ENCODE results near the gene SLC22A4. TPM values are rescaled to one million over a fixed set of nuclear protein-coding genes. Genes with fewer than 3 reads are reported as not detected.

The SLC22A4 gene
- polyA plus RNA-seq, 1 donor (not counting 4 experiments of a cell fraction or from before 2014, with no cell fraction given): 1.4 TPM

DNA sequence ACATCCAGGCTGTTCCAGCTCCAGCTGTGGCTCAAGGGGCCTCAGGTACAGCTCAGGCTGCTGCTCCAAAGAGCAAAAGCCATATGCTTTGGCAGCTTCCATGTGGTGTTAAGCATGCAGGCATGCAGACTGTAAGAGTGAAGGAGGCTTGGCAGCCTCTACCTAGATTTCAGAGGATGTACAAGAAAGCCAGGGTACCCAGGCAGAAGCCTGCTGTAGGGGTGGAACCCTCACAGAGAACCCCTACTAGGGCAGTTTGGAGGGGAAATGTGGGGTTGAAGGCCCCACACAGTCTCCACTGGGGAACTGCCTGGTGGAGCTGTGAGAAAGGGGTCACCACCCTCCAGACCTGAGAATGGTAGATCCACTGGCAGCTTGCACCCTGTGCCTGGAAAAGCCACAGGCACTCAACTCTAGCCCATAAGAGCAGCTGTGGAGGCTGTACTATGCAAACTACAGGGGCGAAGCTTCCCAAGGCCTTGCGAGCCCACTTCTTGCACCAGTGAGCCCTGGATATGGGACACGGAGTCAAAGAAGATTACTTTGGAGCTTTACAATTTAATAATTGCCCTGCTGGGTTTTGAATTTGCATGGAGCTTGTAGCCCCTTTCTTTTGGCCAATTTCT, 61.1 kb downstream of the SLC22A4 start:
- Histone ChIP-seq H3K4me2 (ENCODE audit: control insufficient read depth, extremely low read depth, insufficient read depth, low read depth, low read length) (no peak overlapping the region), H3K9ac (ENCODE audit: control insufficient read depth, extremely low read depth, insufficient read depth, low read length) (no peak overlapping the region), H3K9me1 (ENCODE audit: control insufficient read depth, extremely low read depth, insufficient read depth, low read length) (no peaks in the 10 kb centered on the region), H3K4me3 (ENCODE audit: control insufficient read depth in 2 of 3, extremely low read depth in 1 of 3, insufficient read depth in 2 of 3, low read depth in 1 of 3, low read length in 3 of 3) (no peak overlapping the region), H3K4me1 (ENCODE audit: control insufficient read depth, extremely low read depth, insufficient read depth, low read length) (peaks cover 6% of the 10 kb centered on the region), H2AFZ (ENCODE audit: control insufficient read depth, low read length) (no peak overlapping the region), H4K20me1 (ENCODE audit: control insufficient read depth, extremely low read depth, insufficient read depth, low read length) (no peaks in the 10 kb centered on the region), H3K27me3 (ENCODE audit: control insufficient read depth, extremely low read depth, insufficient read depth, low read length) (no peaks in the 10 kb centered on the region), H3K36me3 (ENCODE audit: control insufficient read depth in 2 of 2, extremely low read depth in 1 of 2, insufficient read depth in 2 of 2, low read length in 2 of 2) (peaks cover 9 to 15% of the 10 kb centered on the region in 2 experiments), H3K27ac (ENCODE audit: control insufficient read depth, insufficient read depth, low read length) (no peak overlapping the region), H3K9me3 (ENCODE audit: control insufficient read depth, low read depth, low read length) (no peaks in the 10 kb centered on the region), H3K79me2 (ENCODE audit: control insufficient read depth, insufficient read depth, low read length) (no peaks in the 10 kb centered on the region)
- no peak for DNase-seq (ENCODE audit: low read depth, low spot score)
- dilution Hi-C loops (cut with MboI; ENCODE audit: extremely low pct_ligation_motif_present, low sequenced_read_pairs): no loop called here
- TF ChIP-seq, protein P1, sequence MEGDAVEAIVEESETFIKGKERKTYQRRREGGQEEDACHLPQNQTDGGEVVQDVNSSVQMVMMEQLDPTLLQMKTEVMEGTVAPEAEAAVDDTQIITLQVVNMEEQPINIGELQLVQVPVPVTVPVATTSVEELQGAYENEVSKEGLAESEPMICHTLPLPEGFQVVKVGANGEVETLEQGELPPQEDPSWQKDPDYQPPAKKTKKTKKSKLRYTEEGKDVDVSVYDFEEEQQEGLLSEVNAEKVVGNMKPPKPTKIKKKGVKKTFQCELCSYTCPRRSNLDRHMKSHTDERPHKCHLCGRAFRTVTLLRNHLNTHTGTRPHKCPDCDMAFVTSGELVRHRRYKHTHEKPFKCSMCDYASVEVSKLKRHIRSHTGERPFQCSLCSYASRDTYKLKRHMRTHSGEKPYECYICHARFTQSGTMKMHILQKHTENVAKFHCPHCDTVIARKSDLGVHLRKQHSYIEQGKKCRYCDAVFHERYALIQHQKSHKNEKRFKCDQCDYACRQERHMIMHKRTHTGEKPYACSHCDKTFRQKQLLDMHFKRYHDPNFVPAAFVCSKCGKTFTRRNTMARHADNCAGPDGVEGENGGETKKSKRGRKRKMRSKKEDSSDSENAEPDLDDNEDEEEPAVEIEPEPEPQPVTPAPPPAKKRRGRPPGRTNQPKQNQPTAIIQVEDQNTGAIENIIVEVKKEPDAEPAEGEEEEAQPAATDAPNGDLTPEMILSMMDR (optimal IDR thresholded peaks at IDR 0.05 in 1 of 3, IDR thresholded peaks at IDR 0.05 in 1 of 3, conservative IDR thresholded peaks at IDR 0.05 in 1 of 3; ENCODE audit: extremely low read depth in 1 of 3, insufficient read depth in 2 of 3, low read length in 3 of 3): no peak
- TF ChIP-seq EZH2 (IDR thresholded peaks at IDR 0.05; ENCODE audit: low read length): no peak
- no peak for FAIRE-seq

DNA sequence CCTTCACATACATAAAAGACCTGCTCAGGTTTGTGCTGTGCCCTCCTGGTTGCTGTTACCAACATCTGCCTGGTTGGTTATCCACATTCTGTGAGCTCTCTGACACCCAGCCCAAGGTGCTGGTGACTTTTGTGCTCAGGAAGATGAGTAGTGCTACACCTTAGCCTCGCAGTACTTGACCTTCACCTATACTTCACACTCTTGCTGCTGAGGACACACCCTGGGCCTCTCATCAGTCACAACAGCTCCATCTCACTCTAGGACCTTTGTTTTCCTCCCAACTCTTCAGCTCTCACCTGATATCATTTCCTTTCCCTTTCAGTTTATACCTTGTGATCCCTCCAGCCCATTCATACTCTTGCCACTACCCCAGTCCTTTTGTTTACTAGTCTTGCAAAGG, 64.6 kb downstream of the SLC22A4 start:
- peaks cover 21% of the 10 kb centered on the region for H3K4me1 ChIP-seq (ENCODE audit: control insufficient read depth, extremely low read depth, insufficient read depth, low read length)
- H2AFZ ChIP-seq (ENCODE audit: control insufficient read depth, low read length): no peak overlapping the region
- no peak for DNase-seq (ENCODE audit: low read depth, low spot score)
- no peak overlapping the region for H3K27ac ChIP-seq (ENCODE audit: control insufficient read depth, insufficient read depth, low read length)
- H3K79me2 ChIP-seq (ENCODE audit: control insufficient read depth, insufficient read depth, low read length): no peaks in the 10 kb centered on the region
- no peak overlapping the region for H3K9ac ChIP-seq (ENCODE audit: control insufficient read depth, extremely low read depth, insufficient read depth, low read length)
- dilution Hi-C loops (cut with MboI; ENCODE audit: extremely low pct_ligation_motif_present, low sequenced_read_pairs): no loop called here
- no peaks in the 10 kb centered on the region for H3K27me3 ChIP-seq (ENCODE audit: control insufficient read depth, extremely low read depth, insufficient read depth, low read length)
- TF ChIP-seq, protein P1 (optimal IDR thresholded peaks at IDR 0.05 in 1 of 3, IDR thresholded peaks at IDR 0.05 in 1 of 3, conservative IDR thresholded peaks at IDR 0.05 in 1 of 3; ENCODE audit: extremely low read depth in 1 of 3, insufficient read depth in 2 of 3, low read length in 3 of 3): no peak
- no peak for TF ChIP-seq EZH2 (IDR thresholded peaks at IDR 0.05; ENCODE audit: low read length)
- H3K9me3 ChIP-seq (ENCODE audit: control insufficient read depth, low read depth, low read length): no peaks in the 10 kb centered on the region
- FAIRE-seq: no peak
- H3K4me2 ChIP-seq (ENCODE audit: control insufficient read depth, extremely low read depth, insufficient read depth, low read depth, low read length): no peak overlapping the region
- peaks cover 4 to 14% of the 10 kb centered on the region in 2 experiments for H3K36me3 ChIP-seq (ENCODE audit: control insufficient read depth in 2 of 2, extremely low read depth in 1 of 2, insufficient read depth in 2 of 2, low read length in 2 of 2)
- no peaks in the 10 kb centered on the region for H4K20me1 ChIP-seq (ENCODE audit: control insufficient read depth, extremely low read depth, insufficient read depth, low read length)
- H3K9me1 ChIP-seq (ENCODE audit: control insufficient read depth, extremely low read depth, insufficient read depth, low read length): no peaks in the 10 kb centered on the region
- no peak overlapping the region for H3K4me3 ChIP-seq (ENCODE audit: control insufficient read depth in 2 of 3, extremely low read depth in 1 of 3, insufficient read depth in 2 of 3, low read depth in 1 of 3, low read length in 3 of 3)
